Endothelial cell of umbilical vein (primary cell): Measurements from ENCODE around the gene SOX8. TPM values are rescaled to one million over a fixed set of nuclear protein-coding genes. Genes with fewer than 3 reads are reported as not detected.

ENCODE experiments used
- BruUV-seq: library from RNA; stranded (reverse); fragments of 400-500 nt; replicated peaks from 2 replicates; lab custom pipeline; 2021; lab: Mats Ljungman, UMichigan
- CTCF ChIA-PET: fragments of 300-600, 350-600 bp; sonication (Branson Sonifier 250); formaldehyde crosslinking; loops from one replicate; lab custom pipeline; 2021; ENCODE audit warnings: antibody characterized with exemption, inconsistent platforms; lab: Charles Lee
- POLR2A ChIA-PET: fragments of 300-600, 350-600 bp; sonication (Branson Sonifier 250); formaldehyde crosslinking; loops from one replicate; lab custom pipeline; 2021; ENCODE audit warnings: antibody characterized with exemption, inconsistent platforms; lab: Charles Lee
- DNase-seq: peaks from one replicate; pipeline ENCODE4 v3.0.0-alpha.2; 2011; ENCODE audit warnings: low read depth, low spot score
- FAIRE-seq: peaks from 2 replicates; lab custom pipeline; 2011; peaks lifted over from hg19 to GRCh38; lab: Jason Lieb, UNC
- H2AFZ ChIP-seq: 2 replicates; pipeline ENCODE4 v1.6.0; 2012; ENCODE audit warnings: low read depth, low read length, control low read depth, inconsistent platforms
- H3K27ac ChIP-seq: 2 replicates; pipeline ENCODE4 v1.5.1; 2011; ENCODE audit warnings: low read depth, mild to moderate bottlenecking, control low read depth, low read length, moderate library complexity; ENCODE audit not compliant: insufficient read depth
- H3K27me3 ChIP-seq, 2 experiments: 2 replicates each; pipeline versions ENCODE4 v1.6.0 to v1.6.1; 2011; ENCODE audit warnings: low read length in 2 of 2, mixed read lengths in 1 of 2; ENCODE audit not compliant: control insufficient read depth in 2 of 2, insufficient read depth in 2 of 2
- H3K36me3 ChIP-seq, 2 experiments: 2 replicates in 1 of 2; 3 replicates in 1 of 2; pipeline ENCODE4 v1.5.1; 2011; ENCODE audit warnings: low read length in 2 of 2, mild to moderate bottlenecking in 1 of 2, moderate library complexity in 1 of 2; ENCODE audit not compliant: control insufficient read depth in 2 of 2, insufficient read depth in 2 of 2; ENCODE audit errors: extremely low read depth in 1 of 2
- H3K4me1 ChIP-seq: 3 replicates; pipeline ENCODE4 v1.5.1; 2011; ENCODE audit warnings: mild to moderate bottlenecking, low read length; ENCODE audit not compliant: control insufficient read depth, insufficient read depth; ENCODE audit errors: extremely low read depth
- H3K4me2 ChIP-seq: 2 replicates; pipeline ENCODE4 v1.6.1; 2011; ENCODE audit warnings: low read length, control low read depth, mixed read lengths; ENCODE audit not compliant: insufficient read depth
- H3K4me3 ChIP-seq, 3 experiments: fragments of 200-600 bp in 1 of 3; sonication (generic), shearing (Covaris generic) in 1 of 3; replicated peaks in 1 of 3; 2 replicates each; pipeline ENCODE4 v1.5.1; 2011 to 2016; ENCODE audit warnings: control low read depth in 3 of 3, low read length in 3 of 3, mild to moderate bottlenecking in 2 of 3, inconsistent platforms in 1 of 3, low read depth in 1 of 3, moderate library complexity in 1 of 3; ENCODE audit not compliant: insufficient read depth in 1 of 3
- H3K79me2 ChIP-seq: 2 replicates; pipeline ENCODE4 v1.6.0; 2012; ENCODE audit warnings: low read length, inconsistent platforms; ENCODE audit not compliant: control insufficient read depth, insufficient read depth
- H3K9ac ChIP-seq: replicated peaks from 2 replicates; pipeline ENCODE3; 2011; ENCODE audit warnings: low read length, control low read depth; ENCODE audit not compliant: insufficient read depth; ENCODE audit errors: extremely low read depth
- H3K9me1 ChIP-seq: replicated peaks from 3 replicates; pipeline ENCODE4 v1.6.0; 2011; ENCODE audit warnings: mild to moderate bottlenecking, low read length; ENCODE audit not compliant: control insufficient read depth, insufficient read depth; ENCODE audit errors: extremely low read depth
- H3K9me3 ChIP-seq: replicated peaks from 2 replicates; pipeline ENCODE4 v1.5.1; 2012; ENCODE audit warnings: low read length, inconsistent platforms; ENCODE audit not compliant: control insufficient read depth, insufficient read depth
- H4K20me1 ChIP-seq: replicated peaks from 2 replicates; pipeline ENCODE3; 2011; ENCODE audit warnings: mild to moderate bottlenecking, low read length; ENCODE audit not compliant: control insufficient read depth, insufficient read depth; ENCODE audit errors: extremely low read depth
- CTCF ChIP-seq, 2 donors: IDR thresholded peaks; 1 replicate in 1 of 2; 2 replicates in 1 of 2; pipeline ENCODE4 v1.5.1; 2011; ENCODE audit warnings: low read length in 2 of 2, mild to moderate bottlenecking in 2 of 2, moderate library complexity in 2 of 2, control low read depth in 1 of 2, inconsistent platforms in 1 of 2, low read depth in 1 of 2; ENCODE audit not compliant: insufficient read depth in 1 of 2; ENCODE audit errors: extremely low read depth in 1 of 2
- EZH2 ChIP-seq: IDR thresholded peaks from 2 replicates; pipeline ENCODE4 v1.6.1; 2012; ENCODE audit warnings: borderline replicate concordance, low read depth, mild to moderate bottlenecking, moderate library complexity, low read length, inconsistent platforms; ENCODE audit not compliant: severe bottlenecking
- FOS ChIP-seq: IDR thresholded peaks from 2 replicates; pipeline ENCODE4 v1.6.1; 2011; ENCODE audit warnings: mild to moderate bottlenecking, low read length, moderate library complexity, borderline replicate concordance; ENCODE audit not compliant: insufficient read depth
- GATA2 ChIP-seq: IDR thresholded peaks from 2 replicates; pipeline ENCODE4 v1.7.0; 2011; ENCODE audit warnings: low read depth, mild to moderate bottlenecking, moderate library complexity, mixed read lengths, low read length; ENCODE audit not compliant: insufficient read length, insufficient read depth
- JUN ChIP-seq: IDR thresholded peaks from 2 replicates; pipeline ENCODE4 v1.6.1; 2011; ENCODE audit warnings: borderline replicate concordance, low read depth; ENCODE audit not compliant: insufficient read length, insufficient read depth
- MAX ChIP-seq: IDR thresholded peaks from 2 replicates; pipeline ENCODE4 v1.6.1; 2011; ENCODE audit not compliant: insufficient read depth, insufficient read length
- MYC ChIP-seq: IDR thresholded peaks from one replicate; pipeline ENCODE4 v1.6.1; 2011; ENCODE audit warnings: mild to moderate bottlenecking, low read depth, low read length
- POLR2A ChIP-seq: IDR thresholded peaks from 2 replicates; pipeline ENCODE4 v1.6.1; 2012; ENCODE audit warnings: low read depth, mild to moderate bottlenecking, control low read depth, low read length
- POLR2AphosphoS5 ChIP-seq: IDR thresholded peaks from 2 replicates; pipeline ENCODE4 v1.6.1; 2012; ENCODE audit warnings: low read depth, mild to moderate bottlenecking, control low read depth, low read length, moderate library complexity; ENCODE audit not compliant: insufficient read depth
- dilution Hi-C: fragments of 300-500 bp; cut with MboI; formaldehyde crosslinking; loops from one replicate; pipeline ENCODE4 v1.15.0; 2019; ENCODE audit warnings: low sequenced_read_pairs; ENCODE audit not compliant: extremely low pct_ligation_motif_present
- intact Hi-C: fragments of 100-400 bp; cut with micrococcal nuclease; formaldehyde crosslinking; loops from one replicate; pipeline ENCODE4 v1.10.0; 2022
- polyA plus RNA-seq, 4 experiments: library from polyadenylated mRNA; depleted of rRNA in 3 of 4; stranded (reverse) in 3 of 4; unstranded in 1 of 4; fragments of >200 nt; gene quantifications; 2 replicates each; pipeline versions ENCODE4 v1.2.1 to v1.2.3, GENCODE V29; 2011 to 2012; ENCODE audit warnings: missing spikeins in 1 of 4
- total RNA-seq: library from RNA; stranded (reverse); gene quantifications from 2 replicates; pipeline ENCODE4 v1.2.3, GENCODE V29; 2021

SOX8 gene
- total and polyA plus RNA-seq, 2 donors (not counting 3 experiments of a cell fraction or from before 2014, with no cell fraction given) = 0.52 to 0.53 TPM

GRCh38 chr16:932831-933330 lies 48.7 kb upstream of the SOX8 start:
- Histone ChIP-seq H3K27ac (no peak overlapping the region), H3K4me1 (no peaks in the 10 kb centered on the region), H3K27me3 (no peaks in the 10 kb centered on the region), H3K36me3 (no peaks in the 10 kb centered on the region), H3K79me2 (no peaks in the 10 kb centered on the region), H2AFZ (no peak overlapping the region), H3K9me3 (no peaks in the 10 kb centered on the region), H4K20me1 (peaks cover 2% of the 10 kb centered on the region), H3K9me1 (no peaks in the 10 kb centered on the region), H3K9ac (no peak overlapping the region), H3K4me3 (no peak overlapping the region), H3K4me2 (no peak overlapping the region)
- no peak for FAIRE-seq
- DNase-seq = no peak
- intact Hi-C loops (no loop called here), dilution Hi-C loops (no loop called here)
- no TSS peak for BruUV-seq
- ChIA-PET POLR2A (no interaction called here), CTCF (no interaction called here)
- TF ChIP-seq POLR2AphosphoS5 (no peak), CTCF (IDR thresholded peaks at IDR 0.05; ENCODE audit: extremely low read depth in 1 of 2, insufficient read depth in 1 of 2, low read depth in 1 of 2, low read length in 2 of 2) (no peak)

GRCh38 chr16:933581-933980 lies 48.0 kb upstream of the SOX8 start:
- no peak for DNase-seq
- H3K4me3 ChIP-seq = no peak overlapping the region
- ChIA-PET CTCF (no interaction called here), POLR2A (no interaction called here)
- H3K9ac ChIP-seq = no peak overlapping the region
- intact Hi-C loops (no loop called here), dilution Hi-C loops (no loop called here)
- H2AFZ ChIP-seq = no peak overlapping the region
- no peaks in the 10 kb centered on the region for H3K4me1 ChIP-seq
- no peaks in the 10 kb centered on the region for H3K36me3 ChIP-seq
- H4K20me1 ChIP-seq = peaks cover 2% of the 10 kb centered on the region
- H3K9me1 ChIP-seq = no peaks in the 10 kb centered on the region
- TF ChIP-seq CTCF (IDR thresholded peaks at IDR 0.05; ENCODE audit: extremely low read depth in 1 of 2, insufficient read depth in 1 of 2, low read depth in 1 of 2, low read length in 2 of 2) (no peak), POLR2A (no peak), GATA2 (no peak), JUN (no peak), POLR2AphosphoS5 (no peak), MYC (no peak), MAX (no peak), FOS (no peak), EZH2 (no peak)
- H3K9me3 ChIP-seq = no peaks in the 10 kb centered on the region
- H3K79me2 ChIP-seq = no peaks in the 10 kb centered on the region
- H3K4me2 ChIP-seq = no peak overlapping the region
- H3K27me3 ChIP-seq = no peaks in the 10 kb centered on the region
- H3K27ac ChIP-seq = no peak overlapping the region
- no TSS peak for BruUV-seq
- no peak for FAIRE-seq
